GM12801 (cell line): ENCODE data around the gene FIGLA.

Experiments
- TF ChIP-seq, protein P1 (sequence below): IDR thresholded peaks from one replicate; pipeline ENCODE4 v1.5.1; 2011; ENCODE audit warnings: control low read depth; ENCODE audit not compliant: insufficient read length; ENCODE audit errors: extremely low read depth

The FIGLA gene

DNA sequence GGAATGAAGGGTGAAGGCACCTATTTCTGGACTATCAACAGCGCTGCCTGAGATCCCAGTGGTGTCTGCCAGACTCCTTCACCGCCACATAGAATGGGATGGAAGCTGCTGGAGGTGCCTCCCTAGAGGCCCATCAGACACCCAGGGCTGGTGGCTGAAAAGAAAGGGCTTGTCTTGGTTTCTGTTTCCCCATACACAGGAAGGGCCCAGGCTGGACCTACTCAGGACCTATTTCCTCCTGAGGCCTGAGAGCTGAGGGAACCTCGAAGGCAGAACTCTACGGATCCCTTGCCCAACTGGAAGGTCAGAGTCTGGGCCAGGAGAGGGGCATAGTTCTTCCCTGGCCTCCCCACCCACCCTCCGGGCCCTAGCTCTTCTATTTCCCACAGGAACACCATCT, 32.8 kb upstream of the FIGLA start:
- TF ChIP-seq, protein P1, sequence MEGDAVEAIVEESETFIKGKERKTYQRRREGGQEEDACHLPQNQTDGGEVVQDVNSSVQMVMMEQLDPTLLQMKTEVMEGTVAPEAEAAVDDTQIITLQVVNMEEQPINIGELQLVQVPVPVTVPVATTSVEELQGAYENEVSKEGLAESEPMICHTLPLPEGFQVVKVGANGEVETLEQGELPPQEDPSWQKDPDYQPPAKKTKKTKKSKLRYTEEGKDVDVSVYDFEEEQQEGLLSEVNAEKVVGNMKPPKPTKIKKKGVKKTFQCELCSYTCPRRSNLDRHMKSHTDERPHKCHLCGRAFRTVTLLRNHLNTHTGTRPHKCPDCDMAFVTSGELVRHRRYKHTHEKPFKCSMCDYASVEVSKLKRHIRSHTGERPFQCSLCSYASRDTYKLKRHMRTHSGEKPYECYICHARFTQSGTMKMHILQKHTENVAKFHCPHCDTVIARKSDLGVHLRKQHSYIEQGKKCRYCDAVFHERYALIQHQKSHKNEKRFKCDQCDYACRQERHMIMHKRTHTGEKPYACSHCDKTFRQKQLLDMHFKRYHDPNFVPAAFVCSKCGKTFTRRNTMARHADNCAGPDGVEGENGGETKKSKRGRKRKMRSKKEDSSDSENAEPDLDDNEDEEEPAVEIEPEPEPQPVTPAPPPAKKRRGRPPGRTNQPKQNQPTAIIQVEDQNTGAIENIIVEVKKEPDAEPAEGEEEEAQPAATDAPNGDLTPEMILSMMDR: no peak

DNA sequence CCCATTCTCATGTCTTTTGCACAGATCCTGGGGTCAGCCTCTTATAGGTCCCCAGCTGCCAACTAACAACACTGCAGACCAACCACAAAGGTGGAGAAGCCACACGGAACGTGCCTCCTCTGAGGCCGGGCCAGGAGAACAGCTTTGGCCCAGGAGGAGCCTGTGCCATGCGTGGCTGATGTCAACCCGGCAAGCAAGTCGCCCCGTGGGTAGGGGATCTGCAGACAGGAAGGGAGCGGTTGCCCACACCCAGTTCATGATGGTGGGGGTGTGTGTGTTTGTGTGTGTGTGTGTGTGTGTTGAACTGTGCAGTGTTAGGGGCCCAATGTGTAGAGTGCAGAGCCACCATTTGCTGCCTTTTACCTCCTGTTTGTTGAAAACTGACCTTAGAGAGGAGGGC, 32.4 kb upstream of the FIGLA start:
- TF ChIP-seq, protein P1: no peak

DNA sequence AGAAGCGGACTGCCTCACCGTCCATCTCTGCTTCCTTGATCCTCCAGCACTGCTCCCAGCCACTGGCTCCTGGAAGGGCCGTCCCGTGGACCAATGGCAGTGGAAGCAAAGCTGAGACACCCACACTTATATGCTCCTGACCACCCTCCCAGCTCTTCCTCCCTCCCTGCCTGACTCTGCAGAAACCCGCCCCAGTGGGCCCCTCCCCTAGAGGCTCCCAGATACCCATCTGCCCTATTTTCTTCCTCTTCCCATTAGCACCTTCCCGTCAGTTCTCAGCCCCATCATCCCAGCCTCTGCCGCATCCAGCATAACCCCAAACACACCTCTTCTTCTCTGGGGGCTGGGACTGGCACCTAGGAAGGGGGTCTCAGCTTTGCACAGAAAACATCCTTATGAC, 30.1 kb upstream of the FIGLA start, which contains the start of gene CLEC4F:
Gene CLEC4F, minus strand, starts transcription at position 101 of the 400 bp plus-strand sequence. Its CDS starts 76 bp downstream, at position 25.
- TF ChIP-seq, protein P1: no peak

DNA sequence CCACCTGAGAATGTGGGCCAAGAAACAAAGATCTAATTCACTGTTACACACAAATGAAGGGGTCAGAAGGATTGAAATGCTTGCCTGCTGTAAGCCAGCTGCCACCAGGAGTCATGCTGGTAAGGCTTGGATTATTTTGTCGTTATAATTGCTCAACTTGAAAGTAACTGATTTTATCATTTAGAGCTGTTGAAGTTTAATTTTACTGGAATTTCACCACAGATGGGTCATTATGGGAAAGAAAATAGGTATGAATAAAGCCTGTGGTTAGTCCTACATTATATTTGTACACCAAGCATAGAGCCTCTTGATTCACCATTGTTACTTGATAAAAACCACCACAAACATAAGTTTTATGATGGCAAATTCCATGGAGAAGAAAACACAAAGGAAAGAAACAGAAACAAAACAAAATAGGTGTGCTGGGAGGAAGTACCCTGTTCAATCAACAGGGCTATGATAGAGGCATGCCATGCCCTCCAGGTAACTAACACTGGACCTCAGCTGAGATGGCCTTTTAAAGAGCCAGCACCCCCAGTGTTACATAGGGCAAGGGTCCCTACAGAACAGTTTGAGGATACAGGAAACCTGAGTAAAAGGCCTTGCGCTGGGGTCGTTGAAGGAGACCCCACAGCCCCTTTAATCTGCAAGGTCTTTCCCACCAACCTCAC, 27.0 kb upstream of the FIGLA start:
- TF ChIP-seq, protein P1: no peak

DNA sequence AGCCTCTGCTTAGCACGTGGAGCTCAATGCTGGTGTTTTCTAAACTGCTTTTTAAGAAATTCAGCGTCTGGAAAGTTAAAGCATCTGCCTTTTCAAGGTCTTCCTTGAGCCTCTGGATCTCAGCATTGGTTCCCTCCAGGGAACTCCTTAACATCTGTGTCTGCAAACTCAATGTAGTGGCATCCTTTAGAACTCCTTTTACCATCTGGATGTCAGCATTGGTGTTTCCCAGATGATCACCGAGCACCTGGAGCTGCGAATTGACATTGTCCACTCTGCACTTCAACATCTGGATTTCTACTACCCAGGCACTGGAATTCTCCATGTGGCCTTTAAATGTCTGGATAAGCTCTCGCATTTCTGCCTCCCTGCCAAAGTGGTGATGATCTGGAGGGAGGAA, 26.3 kb upstream of the FIGLA start:
- TF ChIP-seq, protein P1: no peak

DNA sequence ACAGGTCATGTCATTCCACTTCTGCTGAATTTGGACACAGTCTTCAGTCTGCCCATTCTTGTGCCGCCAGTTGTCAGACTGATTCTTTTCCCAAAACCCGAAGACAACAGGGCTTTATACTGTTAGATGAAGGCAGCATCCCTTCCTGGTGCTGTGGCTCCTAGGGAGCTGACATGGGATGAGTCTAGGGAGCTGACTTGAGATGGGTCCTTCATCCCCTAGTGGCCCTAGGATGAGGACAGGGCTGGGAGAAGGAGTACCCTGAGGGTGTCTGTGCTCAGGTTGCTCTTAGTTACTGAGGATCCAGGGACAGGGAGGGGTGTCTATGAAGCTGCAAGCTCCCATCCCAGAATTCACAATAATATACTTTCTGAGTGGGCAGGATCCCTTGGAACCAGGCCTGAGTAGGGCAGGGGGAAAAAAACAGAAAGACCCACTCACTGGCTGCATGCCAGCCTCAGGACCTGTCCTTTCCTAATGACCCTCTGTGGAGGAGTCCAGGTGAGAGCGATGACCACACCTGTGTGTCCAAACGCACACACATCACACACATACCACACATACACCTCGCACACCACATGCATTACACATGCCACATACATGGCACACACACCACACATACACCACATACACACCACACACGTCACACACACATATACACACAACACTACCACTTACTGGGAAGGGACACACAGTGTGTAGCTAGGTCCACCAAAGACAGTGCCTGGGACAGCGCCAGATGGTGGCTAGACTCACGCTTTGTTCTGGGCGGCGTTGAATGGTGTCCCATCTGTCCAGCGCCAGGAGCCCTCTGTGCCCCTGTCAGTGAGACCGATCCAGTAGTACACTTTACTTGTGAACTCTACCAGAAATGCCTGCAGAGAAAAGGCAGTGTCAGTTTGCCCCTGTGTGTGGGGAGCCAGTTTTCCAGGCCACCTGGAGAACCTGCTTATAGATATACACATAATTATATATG, 18.8 kb upstream of the FIGLA start:
- TF ChIP-seq, protein P1: no peak

DNA sequence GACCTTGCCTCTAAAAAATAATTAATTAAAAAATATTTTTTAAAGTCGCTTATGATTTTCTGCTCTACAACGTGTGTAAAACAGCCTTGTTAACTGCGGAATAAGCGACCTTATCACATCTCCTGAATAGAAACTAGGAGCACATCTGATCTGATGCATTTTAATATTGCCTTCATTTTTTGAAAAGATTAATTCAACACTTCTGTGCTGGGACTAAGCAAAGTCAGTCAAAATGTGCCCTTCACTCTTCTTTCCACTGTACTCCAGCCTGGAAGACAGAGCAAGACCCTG, 17.3 kb upstream of the FIGLA start:
- TF ChIP-seq, protein P1: no peak
